HG02588 (cell line): Measurements from ENCODE around the gene FBXW4.

ENCODE experiments used
- ATAC-seq: cut with Tn5 transposase; IDR thresholded peaks from one replicate; pipeline ENCODE4 v1.9.1; 2021; ENCODE audit warnings: mild to moderate bottlenecking, moderate library complexity; ENCODE audit not compliant: unreplicated experiment

FBXW4 gene

DNA sequence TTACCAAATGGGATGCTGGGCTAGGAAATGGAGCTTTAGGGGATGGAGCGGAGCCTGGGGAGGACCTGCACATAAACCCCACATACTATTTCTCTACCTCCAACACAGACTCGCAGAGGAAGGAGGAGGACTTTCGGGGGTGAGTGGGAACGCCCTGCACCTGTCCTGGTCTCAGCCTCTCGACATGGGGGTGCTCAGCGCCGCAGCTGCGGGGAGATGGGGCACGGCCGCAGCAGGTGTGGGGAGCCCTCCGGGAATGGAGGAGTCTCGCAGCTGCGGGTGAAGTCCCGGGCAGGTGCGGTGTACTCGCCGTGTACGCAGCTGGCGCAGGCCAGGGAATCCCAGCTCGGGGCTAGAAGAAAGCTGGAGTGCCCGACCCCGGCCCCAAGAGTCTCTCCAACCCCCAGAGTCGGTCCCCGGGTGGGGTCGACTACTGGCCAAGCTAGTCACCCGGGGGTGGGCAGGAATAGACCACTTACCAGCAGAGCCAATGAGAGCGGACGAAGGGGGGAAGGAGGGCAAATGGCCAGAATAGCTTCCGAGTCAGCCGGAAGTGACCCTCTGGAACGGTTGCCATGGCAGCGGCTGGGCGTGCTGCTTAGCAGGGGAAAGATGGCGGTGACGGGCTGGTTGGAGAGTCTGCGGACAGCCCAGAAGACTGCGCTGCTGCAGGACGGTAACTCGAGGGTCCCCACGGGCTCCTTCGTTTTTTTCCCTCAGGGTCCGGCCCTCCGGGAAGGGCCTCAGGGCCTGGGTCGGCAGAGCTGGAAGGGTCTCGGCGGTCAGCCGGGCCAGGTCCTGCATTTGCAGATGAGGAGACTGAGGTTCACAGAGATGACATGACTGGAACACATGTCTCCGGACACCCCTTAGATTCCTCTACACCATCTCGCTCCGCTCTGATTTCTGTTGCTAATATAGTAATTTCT, 107.0 kb downstream of the FBXW4 start, which contains the start of the genes DPCD and POLL:
TSS of gene DPCD (plus strand) at position 597 of the 929 bp plus-strand sequence. CDS start at position 613, 16 bp downstream.
TSS of gene POLL (minus strand) at position 533 of the 929 bp plus-strand sequence. CDS start 897 bp downstream, outside the sequence.
- ATAC-seq: peak; percentile 96

DNA sequence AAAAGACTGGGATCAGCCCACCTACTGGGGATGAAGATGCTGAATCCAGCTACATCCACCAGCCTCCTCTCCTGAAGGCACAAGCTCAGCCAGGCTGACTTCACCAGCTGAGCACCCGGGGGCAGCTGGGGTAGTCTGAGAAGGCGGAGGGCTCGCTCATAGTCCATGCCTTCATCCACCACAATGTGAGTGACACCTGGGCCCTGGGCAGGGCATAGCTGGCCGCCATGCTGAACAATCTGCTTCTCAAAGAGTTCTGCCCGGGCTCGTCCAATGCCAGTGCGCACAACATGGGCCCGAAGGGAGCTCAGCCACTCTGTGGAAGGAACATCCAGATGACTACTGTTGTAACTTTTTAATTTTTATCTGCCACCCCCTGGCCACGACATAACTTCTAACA, 109.1 kb downstream of the FBXW4 start:
- ATAC-seq: no peak

DNA sequence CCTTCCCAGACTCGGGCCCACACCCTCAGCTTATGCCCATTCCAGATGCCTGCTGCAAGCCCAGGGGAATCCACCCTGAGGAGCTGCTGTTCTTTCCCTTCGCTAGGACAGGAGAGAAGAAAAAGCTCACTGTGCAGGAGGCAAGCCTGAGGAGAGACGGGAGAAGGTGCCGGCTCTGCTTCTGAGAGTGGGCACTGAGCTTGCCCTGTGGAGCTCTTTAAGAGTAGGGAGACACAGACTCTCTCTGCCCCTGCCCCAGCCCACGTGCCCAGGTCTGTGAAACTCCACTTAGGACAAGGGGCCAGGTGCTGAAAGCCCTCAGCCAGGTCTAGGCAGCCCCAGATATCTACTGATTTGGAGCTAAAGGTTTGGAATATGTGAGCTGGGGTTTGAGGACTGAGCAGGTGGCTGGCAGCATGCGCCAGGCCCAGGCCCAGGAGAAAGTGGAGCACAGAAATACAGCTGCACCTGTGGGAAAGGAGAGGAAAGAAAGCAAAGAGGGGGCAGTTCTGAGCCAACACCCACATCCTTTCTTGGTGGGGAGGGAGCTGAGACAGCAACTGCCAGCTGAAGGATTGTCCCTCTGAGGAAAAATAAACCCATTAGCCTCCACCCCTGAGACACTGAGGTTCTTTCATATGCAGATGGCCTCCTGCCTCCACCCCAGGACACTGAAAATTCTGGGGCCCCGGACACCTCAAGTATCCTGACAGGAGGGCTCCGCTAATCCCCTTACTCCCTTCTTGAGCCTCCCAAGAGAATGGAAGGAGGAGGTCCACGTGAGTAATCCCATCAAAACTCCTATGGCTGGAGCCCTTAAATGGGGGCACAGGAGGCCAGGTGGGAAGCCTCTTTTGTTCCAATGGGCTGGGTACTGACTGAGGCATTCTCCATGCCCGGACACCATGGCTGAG, 114.2 kb downstream of the FBXW4 start:
- no peak for ATAC-seq

DNA sequence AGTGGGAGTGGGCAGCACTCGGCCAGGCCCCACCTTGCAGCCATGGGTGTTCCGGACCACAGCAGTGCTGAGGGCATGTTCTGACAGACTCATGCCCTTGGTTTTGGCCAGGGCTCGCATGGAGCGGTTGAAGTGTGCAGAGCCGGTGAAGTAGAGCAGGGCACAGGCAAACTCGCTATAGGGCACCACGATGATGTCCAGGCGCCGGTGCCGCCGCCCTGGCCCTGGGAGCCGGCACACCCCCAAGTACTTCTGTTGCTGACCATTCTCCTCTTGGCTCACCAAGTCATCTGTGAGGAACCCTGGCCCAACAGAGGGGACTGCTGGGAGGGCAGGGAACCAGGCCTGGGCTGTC, 115.5 kb downstream of the FBXW4 start:
- no peak for ATAC-seq

DNA sequence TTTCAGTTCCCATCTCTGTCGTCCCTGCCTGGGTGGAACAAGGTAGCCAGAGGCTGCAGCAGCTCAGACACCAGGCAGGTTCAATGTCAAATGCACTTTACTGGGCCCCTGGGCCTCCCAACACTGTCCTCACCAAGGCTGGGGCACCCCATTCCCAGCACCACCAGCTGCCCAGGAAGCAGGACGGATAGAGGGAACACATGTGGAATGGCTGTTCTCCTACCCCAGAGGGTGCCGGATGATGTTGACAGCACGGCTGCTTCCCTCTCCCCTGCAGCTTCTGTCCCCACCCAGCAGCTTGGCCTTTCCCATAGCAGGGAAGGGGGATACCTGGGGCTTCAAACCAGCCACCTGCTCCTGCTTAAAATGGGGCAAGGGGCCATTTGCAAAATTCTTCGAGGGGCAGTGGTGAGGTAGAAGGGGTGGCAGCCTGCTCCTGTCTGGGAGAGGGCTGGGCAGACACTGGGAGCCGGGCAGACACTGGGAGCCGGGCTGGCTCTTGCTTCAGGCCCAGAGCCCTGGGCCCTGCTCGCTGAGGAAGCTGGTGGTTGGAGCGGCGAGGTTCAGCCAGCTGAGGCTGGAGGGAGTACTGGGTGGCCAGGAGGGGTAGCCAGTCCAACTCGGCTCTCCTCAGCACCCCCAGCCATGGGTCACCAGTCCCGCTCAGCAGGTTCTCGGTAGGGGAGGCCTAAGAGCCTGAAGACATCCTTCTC, 116.0 kb downstream of the FBXW4 start:
- no peak for ATAC-seq

DNA sequence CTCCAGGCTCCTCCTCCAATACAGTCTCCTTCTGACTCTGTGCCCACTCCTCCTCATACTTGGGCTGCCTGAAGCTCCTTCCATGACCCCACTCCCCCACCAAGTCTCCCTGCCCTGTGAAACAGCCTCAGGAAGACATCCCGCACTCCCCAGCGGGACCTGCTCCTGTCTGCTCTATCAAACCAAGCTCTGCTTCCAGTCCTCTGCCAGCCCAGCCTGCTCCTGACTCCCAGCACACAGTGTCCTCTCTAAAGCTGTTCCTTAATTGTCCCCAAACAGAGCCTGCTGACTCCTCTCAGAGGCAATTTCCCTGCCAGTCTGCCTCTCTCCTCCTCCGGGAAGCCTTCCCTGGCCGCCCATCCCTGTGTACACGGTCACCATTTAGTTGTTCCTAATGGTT, 116.8 kb downstream of the FBXW4 start:
- ATAC-seq: no peak

DNA sequence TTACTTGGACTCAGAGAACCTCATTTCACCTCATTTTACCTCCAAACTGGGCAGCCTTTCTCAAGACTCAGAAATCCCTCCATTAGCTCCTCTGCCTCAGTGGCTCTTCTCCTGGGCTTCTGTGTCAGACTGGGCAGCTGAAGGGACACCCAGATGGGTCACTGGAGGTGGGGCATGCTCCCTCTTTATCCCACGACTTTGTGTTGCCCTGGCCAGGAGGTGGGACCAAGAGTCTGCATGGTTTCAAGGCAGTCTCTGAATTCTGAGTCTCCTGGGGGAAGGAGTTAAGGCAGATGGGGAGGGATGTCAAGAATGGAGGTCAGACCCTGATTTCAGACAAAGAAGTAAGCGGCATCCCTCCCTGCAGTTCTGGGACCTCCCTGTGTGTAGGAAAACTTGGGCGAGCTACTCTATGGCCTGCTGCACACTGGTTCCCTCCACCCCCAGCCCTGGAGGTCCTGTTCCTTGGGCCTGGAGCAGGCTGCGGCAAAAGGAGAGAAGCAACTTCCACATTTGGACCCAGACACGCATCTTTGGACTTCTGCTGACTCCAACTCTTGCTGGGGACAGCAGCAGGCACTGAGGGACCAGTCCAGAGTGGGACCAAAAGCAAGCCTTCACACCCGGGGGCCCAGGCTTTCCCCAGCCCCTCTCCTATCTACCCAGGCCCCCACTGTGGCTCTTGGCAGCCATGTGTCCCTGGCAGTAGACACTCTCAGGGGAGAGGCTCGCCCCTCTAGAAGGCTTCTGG, 117.7 kb downstream of the FBXW4 start:
- no peak for ATAC-seq

DNA sequence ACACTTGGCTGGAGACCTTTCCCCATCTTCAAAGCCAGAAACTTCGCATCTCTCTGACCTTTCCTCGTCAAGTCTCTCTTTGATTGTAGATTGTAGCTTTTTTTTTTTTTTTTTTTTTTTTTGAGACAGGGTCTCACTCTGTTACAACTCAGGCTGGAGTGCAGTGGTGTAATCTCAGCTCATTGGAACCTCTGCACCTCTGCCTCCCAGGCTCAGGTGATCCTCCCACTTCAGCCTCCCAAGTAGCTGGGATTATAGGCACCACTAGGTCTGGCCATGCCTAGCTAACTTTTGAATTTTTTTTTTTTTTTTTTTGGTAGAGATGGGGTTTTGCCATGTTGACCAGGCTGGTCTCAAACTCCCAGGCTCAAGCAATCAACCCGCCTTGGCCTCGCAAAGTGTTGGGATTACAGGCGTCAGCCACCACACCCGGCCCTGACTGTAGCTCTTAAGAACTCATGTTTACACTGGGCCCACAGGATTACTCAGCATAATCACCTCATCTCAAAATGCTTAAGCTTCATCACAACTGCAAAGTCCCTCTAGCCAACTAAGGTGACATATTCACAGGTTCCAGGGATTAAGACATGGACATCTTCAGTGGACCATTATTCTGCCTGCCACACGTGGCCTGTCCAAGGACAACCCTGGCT, 118.6 kb downstream of the FBXW4 start:
- ATAC-seq: no peak

DNA sequence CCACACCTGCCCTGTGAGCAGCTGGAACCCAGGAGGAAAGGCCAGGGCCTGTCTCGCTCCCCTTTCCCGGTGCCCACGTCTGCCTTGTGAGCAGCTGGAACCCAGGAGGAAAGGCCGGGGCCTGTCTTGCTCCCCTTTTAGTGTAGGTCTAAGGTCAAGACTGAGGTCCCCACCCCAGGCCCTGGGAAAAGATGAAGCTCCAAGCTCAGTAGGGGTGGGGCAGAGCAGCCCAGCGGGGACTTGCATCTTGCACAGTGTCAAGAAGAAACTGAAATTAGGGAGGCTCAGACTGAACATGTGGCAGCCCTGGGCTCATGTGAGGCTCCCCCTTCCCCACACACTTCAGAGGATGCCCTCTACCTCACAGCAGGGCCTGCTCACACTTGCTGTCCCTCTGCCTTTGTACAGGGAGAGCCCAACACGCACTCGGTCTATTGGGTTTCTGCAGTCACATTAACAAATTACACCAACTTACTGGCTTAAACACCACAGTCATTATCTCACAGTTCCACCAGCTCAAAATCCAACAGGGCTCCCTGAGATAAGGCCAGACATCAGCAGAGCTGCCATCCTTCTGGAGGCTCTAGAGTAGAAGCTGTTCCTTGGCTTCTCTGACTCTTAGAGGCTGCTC, 119.3 kb downstream of the FBXW4 start:
- no peak for ATAC-seq

DNA sequence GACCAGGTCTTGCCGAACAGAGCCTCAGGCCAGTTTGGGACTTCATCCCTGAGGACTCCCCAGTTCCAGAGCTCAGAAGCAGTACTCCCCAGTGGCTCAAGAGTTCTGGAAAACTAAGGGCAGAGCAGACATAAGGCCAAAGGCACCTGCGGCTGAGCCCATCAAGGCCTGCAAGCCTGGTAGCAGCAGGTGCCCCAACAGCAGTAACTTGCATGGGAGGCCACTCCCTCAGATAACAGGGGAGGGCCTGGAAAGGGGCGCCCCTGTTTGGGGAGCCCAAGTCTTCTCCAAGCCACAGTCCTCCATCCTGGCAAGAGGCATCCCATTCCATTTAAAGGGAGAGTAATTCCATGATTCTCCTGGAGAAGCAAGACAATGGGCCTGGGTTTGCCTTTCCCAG, 119.9 kb downstream of the FBXW4 start:
- ATAC-seq: no peak

DNA sequence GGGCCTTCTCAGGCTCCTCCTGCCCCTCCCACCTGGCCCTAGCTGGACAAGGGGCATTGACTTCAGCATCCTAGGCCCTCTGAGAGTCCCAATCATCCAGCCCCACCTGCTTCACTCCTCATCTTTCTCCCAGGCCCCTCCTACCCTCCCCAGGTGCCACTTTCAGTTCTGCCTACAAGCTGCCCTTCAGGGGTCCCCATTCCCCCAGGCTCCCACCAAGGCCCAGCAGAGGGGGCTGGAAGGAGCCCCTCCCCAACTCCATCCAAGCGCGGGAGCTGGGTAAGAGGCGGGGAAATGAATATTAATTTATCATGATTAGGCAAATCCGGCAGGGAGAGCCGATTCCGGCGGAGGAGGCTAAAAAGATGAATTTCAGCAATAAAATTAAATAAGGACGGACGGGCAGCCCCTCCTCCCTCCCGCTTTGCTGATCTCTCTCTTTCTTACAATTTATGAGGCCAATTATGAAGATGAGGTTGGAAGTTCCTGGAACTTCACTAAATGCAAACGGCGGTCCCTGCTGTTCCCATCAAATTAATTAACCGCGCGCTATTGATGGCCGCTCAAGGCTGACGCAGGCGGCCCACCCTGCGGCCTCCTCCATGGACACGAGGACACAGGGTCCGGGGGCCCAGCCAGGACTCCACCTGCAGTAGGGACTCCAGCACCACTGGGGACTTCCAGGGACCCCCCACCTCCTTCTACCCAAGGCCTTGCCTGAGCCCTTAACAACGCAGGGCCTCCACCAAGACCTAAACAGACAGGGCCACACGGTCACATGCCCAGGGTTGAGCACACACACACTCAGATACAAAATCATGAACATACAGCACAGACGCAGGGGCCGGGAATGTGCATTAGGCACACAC, 120.9 kb downstream of the FBXW4 start:
- ATAC-seq: no peak

DNA sequence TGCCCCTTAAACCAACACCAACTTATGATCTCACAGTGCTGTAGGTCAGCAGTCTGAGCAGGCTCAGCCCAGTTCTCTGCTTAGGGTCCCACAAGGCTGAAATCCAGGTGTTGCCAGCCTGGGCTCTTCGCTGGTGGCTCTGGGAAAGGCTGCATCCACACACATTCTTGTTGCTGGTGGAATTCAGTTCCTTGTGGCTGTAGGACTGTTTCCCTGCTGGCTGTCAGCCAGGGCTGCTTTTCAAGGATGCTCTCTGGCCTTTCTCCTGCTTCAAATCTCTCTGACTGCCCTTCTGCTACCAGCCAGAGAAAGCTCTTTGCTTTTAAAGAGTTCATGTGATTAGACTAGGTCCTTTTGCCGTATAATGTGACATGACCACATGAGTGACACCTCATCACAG, 122.2 kb downstream of the FBXW4 start:
- ATAC-seq: no peak

DNA sequence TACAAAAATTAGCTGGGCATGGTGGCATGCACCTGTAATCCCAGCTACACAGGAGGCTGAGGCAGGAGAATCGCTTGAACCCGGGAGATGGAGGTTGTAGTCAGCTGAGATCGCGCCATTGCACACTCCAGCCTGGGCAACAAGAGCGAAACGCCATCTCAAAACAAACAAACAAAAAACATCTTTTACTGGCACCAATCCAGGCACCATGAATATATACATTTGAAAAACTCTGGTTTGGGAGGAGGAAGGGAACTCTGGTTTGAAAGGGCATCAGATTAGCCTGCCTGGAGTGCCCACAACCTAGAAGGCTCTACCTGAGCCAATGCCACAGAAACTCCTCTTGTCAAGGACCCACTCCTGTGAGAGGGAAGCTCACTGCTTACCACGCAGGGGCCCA, 122.8 kb downstream of the FBXW4 start:
- no peak for ATAC-seq

DNA sequence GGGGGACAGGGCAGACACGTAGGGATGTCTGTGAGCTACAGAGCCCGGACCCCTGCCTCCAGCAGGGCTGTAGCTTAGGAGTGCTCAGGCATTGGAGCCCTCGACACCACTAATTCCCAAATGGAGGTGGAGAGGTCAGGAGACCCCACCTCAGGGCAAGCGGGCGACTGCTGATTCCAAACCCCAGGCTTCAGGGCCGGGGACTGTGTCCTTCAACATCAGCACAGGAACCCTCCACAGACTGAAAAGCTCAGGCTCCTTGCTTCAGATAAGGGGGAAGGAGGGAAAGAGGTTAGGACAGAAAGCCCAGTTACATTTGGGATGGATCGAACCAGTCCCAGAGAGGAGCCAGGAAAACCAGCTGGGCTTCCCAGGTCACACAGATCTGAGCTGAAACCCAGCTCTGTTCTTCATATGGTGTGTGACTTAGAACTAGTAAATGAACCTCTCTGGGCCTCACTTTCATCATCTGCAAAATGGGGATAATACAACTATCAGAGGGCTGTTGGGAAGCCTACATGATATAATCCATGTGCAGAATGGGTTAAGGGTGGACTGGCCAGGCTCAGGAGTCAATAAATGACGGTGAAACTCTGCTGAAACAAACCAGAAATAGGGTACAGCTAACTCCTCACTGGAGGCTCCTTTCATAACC, 123.6 kb downstream of the FBXW4 start:
- ATAC-seq: no peak

DNA sequence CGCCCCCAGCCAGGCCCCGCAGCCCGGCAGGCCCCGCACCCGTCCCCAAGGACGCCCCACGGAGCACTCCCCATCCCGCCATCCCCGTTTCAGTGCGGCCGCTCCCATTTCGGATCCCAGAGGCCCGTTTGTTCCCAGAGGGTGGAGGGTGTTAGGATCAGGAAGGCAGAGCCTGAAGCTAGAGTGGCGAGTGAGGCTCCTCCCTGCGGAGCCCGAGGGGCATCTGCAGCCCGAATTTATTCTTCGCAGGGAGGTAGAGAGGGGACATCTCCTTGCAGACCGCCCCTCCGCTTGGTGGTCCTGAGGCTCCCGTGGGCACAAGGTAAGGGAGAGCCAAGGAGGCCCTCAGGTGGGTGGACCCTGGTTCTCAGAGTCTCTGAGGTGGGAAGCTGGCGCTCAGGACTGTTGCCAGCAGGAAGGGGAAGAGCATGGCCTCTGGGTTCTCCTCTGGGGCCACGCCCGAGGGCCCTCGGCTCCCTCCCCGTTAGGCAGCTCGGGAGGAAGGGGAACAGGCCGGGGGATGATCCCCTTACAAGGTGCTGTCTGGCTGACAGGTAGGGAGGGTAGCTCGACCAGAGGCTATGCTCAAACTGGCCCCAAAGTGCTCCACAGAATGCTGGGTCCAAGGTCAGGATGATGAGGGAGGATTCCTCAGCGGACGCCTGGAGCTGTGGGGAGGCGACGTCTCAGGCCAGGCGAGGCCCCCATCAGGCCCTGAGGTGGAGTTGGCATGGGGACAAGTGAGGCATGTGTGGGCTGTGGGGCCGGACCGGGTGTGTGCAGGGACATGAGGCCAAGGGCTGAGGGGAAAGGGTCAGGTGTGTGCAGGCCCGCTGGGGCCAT, 124.3 kb downstream of the FBXW4 start:
- ATAC-seq: no peak

DNA sequence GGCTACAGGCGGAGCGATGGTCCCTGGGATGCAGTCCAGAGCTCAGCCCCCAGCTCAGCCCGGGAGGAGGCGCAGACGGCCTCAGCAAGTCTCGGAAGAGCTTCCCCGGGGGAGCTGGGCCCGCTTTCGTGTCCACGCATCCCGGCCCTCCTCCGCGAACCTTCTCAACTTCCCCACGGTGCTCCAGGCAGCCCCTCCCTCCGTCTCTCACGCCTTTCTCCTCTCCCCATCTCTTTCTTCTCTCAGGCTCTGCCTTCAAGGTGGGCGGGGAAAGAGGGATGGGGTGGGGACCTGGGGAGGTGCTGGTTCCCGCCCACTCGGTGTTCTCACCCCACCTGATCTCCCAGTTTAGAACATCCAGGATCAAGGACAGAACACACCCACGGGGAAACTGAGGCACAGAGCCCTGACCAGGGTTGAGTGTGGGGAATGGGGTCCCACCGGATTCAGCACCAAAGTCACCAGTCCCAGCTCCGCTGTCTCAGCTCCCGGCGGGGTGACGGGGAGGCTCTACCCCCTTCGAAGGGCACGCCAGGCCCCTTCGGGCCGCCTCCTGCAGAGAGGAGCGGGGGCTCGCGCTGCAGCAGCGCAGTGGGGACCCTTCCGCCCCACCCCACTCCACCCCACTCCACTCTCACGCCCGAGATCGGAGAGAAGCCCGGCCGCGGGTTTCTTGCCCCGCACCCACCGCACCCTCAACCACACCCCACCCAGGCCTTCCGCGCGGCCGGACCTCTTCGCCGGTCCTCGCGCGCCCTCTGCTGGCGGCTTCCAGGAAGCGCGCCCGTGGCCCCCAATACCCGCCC, 125.1 kb downstream of the FBXW4 start:
- ATAC-seq: peak; percentile 75
